Measurements from ENCODE around the gene C2orf92.
A peak's percentile ranks its signal among the peaks of the same experiment; 100 is the strongest.
"Not testable (repeated sequence)": the region's sequence is repeated elsewhere in the genome, so short reads cannot be mapped to it uniquely, and the experiment has no call there.

The C2orf92 gene

DNA sequence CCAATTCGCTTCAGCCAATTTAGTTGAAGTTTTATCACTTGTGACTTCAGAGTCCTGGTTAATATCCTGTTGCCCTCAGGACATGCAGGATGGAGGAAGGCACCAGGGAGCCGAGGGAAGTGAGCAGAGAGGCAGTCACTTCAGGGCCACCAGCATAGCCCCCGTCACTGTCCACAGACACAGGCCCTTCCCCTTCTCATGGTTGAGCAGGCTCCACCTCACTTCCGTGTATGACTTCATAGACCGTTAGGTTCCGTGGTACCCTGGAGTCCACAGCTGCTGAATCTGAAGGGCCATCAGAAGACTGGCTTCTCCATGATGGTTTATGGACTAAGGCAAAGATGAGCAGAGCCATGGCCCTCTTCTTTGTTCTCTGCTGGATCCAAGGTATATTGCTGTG lies at the start of gene C2orf92:
TSS of gene C2orf92 (plus strand) at position 266 of the 400 bp plus-strand sequence. CDS start at position 342, 76 bp downstream.
- DNase-seq: no peak

DNA sequence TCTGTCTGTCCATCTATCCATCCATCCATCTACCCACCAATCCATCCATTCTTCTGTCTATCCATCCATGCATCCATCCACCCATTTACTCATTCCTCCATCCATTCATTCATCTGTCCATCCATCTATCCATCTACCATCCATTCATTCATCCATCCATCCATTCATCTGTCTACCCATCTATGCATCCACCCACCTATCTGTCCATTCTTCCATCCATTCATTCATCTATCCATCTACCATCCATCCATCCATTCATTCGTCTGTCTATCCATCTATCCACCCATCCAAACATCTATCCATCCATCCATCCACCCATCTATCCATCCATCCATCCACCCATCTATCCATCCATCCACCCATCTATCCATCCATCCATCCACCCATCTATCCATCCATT lies 49.0 kb upstream of the C2orf92 start:
- not testable (repeated sequence) for DNase-seq

DNA sequence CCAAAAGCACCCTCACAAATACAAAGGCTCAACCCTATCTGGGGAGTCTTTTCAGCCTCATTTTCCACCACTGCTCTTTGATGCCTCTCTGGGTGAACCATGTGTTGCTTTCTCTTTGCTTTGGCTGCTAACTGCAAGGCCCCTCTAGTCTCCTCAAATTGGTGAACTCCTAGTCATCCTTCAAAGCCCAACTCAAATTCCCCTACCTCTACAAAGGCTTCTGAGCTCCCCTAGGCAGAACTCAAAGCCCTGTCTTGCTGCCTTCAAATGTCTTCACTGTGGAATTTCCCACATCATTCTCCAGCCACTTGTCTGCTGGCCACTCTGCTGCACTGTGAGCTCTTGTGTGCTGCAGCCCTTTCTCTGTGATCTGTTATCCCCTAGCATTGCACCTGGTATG lies 46.5 kb upstream of the C2orf92 start:
- DNase-seq: not testable (repeated sequence)

DNA sequence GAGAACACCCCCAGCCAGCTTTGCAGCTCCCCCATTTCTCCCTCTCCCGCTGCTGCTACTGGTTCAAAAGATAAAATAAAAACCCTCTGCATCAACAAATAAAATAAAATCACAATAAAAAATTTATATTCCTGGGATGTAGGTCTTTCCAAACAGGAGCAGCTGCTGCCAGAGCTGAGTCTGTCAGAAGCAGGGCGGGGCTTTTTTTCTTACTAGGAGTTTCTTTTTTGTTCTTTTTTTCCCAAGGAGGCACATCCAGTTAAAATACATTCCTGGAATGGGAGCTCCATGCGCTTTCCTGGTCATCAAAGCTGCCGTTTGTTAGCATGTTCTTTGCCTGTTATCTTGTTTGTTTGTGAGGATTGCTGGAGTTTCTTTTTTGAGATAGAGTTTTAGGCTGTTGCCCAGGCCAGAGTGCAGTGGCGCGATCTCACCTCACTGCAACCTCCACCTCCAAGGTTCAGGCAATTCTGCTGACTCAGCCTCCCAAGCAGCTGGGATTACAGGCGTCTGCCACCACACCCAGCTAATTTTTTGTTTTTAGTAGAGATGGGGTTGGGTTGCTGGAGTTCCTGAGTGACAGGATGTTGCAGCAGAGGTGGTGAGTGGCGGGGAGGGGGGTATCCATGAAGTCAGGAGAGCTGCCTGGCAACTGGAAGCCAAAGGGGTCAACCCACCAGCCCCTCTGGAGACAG lies 44.0 kb upstream of the C2orf92 start:
- not testable (repeated sequence) for DNase-seq

DNA sequence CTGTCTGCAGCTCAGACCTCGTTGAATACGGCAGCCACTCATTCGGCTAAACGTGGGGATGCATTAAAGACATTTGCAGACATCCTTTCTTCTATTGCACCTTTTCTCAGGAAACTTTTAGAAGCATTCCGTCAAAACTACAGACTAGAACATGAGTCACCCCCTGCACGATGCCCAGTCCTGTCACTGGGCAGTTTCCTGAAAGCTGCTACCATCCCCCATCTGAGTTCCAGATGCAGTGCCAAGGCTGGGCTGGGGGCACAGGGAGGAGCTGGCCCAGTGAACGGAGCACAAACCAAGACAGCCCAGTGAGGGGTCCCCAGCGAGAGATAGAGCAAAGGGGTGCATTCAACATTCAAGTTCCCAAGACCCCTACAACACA lies 43.5 kb upstream of the C2orf92 start:
- not testable (repeated sequence) for DNase-seq

DNA sequence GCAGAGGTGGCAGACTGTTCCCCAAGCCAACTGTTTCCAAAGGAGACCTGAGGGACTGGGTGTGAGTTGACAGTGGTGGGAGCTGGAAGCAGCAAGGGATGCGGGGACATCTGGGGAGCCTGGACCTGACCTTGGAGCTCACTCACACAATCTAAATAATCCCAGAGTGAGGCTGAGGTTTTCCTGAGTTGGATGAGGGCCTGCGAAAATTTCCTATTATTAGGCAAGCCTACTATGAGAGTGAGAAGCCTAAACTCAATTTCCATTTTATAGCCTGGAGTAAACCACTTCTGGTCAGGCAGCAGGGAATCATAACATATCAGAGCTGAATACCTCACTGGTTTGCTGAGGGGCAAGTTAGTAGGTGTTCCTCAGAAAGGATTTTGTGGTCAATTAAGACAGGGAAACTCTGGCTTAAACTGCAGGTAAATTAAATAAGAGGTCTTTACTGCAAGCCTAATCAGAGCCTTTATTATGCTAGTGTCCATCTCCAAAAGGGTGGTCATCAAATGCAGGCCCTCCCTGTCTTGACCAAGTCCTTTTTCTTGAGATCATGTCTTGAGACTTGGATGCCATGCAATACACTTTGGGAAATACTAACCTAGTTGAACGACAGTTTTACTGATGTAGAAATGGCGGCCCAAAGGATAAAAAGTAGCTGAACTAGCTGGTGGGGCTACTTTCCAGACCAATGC lies 25.3 kb upstream of the C2orf92 start:
- DNase-seq: no peak

DNA sequence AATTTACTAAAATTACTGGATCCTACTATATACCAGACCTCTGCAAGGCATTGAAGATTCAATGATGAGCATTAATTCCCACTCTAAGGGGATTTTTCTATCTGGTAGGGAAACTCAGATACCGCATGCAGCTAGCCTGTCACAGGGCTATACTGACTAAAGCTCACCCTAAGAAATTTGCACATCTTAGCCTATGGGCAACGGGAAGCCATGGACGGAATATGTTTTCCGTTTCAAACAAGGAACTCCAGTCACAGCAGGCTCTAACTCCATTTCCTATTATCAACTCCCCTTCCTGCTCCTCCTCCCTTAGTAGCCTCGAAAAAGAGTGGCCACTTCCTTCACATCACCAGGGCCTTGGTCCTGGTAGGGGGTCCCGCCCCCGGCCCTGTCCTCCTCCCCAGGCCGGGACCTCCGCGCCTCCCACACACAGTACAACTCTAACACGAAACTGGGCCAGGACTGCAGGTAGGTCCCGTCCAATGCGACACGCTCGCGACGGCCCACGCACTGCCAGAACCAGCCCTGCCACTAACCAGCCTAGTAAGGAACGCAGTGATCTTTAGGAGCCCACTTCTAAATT lies 24.3 kb upstream of the C2orf92 start:
- no peak for DNase-seq

DNA sequence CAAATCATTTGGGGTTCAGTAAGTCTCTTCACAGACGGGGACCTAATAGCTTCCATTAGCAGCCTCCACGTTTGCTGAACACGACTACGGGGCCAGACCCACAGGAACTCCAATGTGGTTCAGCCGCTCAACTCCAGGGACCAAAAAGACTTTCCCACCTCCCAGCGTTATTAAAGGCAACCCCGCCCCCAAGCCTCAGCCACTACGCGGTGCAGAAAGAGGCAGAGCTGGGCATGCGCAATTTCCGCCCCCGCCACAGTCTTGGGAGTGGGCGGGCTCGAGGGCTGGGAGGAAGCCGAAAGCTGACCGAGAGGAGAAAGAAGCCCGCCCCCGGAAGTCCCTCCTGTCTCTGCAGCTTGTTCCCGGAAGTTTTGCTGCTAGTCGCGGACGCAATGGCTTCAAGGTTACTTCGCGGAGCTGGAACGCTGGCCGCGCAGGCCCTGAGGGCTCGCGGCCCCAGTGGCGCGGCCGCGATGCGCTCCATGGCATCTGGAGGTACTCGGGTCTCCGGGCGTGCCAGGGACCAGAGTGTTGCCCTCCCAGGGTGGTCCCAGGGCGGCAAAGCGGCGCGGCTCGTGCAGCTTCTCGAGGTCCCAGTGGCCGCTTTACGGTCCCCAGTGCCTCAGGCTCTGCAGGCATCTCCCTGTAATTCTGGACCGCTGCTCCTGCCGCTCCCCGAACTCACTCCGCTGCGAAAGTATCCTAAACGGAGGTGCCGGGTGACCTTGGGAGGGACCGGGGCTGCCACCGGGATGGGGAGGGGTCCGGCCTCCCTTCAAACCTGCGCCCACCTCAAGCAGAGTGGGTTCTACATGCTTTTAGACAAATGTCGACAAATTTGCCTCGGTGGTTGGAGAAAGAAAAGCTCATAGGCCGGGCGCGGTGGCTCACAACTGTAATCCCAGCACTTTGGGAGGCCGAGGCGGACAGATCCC lies 23.6 kb upstream of the C2orf92 start, which contains the start of gene COX5B:
TSS of gene COX5B (plus strand) at position 368 of the 935 bp plus-strand sequence. CDS start at position 393, 25 bp downstream.
- DNase-seq: peak; percentile 94 to 98 (median 98)

DNA sequence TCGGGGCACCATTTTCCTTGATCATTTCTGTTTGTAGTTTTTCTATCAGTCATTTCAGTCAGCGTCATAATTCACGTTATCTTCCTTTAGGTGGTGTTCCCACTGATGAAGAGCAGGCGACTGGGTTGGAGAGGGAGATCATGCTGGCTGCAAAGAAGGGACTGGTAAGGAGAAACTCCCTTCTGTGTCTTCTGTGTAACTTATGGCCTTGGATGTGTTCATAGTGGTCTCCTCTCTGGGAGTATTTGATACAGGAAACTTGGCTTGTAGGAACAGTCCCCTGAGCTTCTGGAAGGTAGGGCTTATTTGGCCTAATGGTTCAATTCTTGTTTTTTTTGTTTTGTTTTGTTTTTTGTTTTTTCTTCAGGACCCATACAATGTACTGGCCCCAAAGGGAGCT lies 22.5 kb upstream of the C2orf92 start:
- DNase-seq: no peak

DNA sequence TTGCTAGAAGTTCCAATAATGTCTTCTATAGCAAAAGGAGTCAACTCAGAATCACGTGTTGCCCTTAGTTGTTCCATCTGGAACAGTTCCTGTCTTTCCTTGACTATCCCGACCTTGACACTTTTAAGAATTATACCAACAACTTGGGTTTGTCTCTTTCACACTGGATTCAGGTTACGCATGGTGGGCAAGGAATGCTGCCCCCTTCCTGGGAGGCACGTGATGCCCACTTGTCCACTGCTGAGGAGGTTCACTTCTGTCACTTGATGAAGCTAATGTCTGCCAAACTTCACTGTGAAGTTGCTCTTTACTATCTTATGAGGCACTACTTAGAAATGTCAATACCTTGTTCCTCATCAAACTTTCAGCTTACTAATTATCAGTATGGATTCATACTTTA lies 18.4 kb upstream of the C2orf92 start:
- no peak for DNase-seq

DNA sequence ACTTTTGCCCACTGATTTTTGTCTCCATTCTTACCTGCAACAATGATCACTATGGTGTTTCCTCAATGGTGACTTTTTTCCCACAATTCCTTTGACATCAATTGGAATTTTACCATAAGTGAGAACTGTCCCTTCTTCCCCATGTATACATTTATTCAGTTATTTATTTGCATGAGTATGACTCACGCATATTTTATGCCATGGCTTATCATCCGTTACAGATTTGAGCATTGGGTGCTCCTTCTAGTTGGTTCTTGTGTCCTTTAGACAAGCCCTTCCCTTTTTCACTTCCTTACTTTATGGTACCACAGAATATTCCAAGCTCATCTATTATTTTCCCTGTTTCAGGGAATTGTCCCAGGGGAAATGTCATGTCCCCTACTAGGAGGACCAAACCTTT lies 16.0 kb upstream of the C2orf92 start:
- no peak for DNase-seq

DNA sequence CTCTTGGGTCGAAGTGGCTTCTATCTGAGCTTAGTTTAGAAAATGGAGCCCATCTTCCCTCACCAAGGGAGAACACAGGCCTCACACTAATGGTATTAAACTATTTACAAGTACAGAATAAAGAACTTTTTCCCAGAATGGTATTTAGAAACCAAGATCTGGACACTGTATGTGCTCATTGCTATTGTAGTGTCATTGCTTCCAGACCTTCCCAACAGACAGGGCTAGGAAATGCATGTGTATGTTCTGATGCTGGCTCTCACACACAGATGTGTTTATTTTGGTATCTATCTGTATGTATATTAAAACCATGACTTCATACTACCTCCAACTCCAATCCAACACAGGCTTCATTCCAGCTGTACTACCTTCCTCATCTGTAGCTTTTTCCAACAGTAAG lies 15.6 kb upstream of the C2orf92 start:
- no peak for DNase-seq

DNA sequence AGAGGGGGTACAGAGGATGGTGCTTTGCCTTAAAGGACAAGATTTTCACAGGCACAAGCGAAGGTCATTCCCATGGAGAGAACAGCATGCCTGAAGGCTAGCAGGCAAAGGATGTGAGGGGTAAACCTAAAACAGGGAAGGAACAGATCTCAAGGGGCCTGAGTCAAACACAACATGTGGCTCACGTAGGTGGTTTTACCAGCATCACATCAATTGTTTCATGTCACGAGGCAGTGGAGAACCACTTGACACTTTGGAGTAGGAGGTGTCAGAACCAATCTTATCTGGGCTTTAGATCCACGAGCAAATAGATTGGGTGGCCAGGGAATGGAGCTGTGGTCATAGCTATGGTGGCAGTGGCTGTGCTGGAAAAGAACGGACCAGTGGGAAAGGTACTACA lies 15.2 kb upstream of the C2orf92 start:
- DNase-seq: no peak

DNA sequence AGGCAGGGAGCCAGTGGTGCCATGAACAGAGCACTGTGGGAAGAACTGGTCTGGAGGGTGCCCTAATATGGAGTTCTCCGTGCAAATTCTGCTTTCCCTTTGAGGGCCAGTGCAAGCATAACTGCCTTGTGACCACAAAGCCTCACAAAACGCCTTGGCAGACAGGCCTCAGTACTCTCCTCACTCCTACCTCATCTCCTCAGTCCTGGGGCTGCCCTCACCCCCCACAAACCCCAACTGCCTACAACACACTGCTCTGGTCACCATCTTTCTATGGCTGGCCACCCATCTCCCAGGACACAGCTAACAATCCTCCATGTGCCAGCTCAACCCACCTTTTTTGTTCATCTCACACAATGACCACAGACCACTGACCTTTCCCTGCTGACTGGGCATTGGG lies 14.7 kb upstream of the C2orf92 start:
- DNase-seq: no peak

DNA sequence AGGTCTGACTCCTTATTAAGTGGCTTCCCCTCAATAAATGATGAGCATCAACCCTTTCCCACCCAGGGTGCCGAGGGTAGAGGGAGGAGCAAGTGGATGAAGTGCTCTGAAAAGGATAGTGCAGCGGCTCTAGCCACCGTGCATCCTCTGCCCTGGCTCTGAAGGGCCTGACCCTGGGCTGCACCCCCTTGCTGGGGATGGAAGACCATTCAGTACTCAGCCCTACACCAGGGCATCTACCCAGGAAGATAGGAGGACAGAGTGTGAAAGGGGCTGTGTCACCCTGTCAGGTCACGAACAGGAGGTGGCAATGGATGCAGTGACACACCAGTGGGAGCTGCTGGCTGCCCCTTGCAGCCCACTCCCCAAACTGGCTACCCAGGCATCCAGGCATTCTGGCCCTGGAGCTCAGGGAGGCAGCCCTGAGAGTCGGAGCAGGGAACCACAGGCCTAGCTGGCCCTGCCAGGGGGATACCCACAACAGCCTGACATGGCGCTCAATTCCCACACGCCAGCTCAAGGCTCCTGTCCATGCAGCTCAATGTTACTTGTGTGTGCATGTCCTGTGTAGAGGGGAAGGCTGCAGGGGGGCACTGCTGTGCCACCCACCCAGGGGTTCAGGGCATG lies 13.3 kb upstream of the C2orf92 start:
- no peak for DNase-seq

DNA sequence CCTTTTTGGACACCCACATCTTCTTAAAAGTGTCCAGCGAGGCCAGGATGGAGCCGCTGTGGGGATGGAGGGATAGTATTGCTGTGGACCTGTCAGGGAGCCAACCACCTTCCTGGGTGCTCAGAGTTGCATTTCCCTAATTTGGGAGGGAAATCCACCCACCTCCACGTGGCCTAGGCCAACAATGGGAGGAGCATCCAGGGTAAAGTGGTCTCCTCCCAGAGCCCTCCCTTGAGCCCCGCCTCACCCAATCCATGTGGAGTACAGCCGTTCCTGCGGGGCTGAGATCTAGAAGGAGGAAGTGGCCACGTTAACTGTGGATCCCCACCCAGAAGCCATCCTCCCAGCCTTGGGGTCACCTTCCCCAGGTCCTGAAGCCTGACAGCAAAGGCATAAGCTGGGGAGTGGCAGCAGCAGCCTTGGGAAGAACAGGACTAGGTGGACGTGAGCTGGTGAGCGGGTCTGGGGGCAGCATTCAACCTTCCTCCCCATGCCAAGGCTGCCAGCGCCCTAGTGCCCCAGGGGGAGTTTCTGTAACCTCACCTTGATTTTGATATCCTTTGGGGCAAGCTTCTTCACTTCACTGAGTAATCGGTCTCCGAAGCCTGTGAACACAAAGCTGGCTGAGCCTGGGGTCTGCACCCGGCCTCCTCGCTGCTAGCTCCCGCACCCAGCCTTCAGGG lies 12.5 kb upstream of the C2orf92 start:
- no peak for DNase-seq

DNA sequence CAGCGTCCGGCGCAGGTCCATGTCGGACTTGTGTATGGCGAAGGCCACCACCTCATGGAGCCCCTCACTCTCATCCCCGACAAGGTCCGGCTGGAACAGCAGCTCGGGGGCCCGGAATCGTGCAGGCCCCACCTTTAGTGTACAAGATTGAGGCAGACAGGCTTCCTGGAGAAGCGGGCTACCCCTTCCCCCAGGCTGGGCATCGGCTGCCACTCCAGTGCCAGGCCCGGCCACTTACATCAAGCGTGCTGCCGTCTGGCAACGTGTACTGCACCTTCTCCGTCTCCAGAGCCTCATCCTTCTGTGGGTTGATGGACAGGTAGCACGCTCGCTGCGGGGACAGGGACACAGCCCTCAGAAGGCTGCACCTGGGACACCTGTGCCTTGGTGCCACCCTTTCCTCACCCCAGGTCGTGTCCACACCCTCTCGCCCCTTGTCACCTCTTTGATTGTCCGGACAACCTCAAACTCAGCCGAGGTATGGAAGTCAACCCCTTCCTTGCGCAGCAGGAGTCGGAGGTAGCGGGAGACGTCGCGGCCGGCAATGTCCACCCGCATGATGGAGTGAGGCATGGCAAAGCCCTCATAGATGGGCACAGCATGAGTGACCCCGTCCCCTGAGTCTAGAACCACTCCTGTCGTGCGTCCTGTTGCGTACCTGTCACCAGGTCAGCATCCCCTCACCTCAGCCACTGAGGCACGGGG lies 11.4 kb upstream of the C2orf92 start:
- no peak for DNase-seq

DNA sequence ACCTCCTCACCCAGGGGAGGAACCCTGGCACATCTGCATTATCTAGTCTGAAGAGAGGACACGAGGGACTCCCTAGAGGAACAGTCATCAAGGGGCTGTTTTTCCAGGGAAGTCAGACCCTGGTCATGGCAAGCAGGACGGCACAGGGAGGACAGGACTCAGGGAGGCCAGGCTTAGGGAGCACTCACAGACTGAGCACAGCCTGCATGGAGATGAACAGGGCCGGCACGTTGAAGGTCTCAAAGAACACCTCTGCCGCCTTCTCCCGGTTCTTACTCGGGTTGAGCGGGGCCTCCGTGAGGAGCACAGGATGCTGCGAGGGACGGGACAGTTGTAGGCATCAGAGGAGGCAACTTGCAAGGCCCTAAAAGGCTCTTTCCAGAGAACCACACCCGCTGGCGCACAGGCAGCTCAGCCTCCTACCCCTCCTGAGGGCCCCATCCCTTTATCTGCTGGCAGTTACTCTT lies 10.8 kb upstream of the C2orf92 start:
- DNase-seq: no peak

DNA sequence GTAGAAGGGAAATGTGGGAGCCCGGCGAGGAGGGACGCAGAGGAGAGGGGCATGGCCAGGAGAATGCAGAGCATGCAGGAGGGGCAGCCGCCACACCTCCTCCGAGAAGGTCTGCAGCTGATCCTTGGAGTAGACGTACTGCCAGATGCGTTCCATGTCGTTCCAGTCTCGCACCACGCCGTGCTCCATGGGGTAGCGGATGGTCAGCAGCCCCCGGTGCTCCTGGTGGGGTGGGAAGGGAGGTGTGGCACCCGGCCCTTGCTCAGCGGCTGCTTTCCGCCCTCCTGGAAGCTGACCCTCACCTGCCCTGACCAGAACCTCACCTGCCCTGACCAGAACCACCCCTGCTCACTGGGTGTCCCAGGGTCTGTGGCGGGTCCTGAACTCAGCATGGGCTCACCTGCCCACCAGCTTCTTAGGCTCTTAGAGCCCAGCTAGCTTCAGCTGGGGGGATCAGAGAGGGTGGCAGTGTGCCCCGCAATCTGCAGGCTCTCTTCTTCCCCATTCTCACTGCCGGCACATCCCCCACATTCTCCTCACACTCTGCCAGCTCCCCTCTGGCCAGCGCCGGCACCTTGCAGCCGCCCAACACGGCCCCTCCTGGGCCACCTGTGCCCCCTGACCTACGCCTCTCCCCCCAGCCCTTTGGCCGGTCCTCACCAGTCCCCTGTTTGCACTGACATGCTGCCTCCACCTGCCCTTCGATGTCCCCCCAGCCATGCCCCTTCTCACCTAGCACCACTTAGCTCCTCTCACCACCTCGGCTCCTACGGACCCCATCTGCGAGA lies 10.1 kb upstream of the C2orf92 start:
- no peak for DNase-seq

Data from stimulated activated naive CD4-positive, alpha-beta T cell (primary cell).